ENCODE results near the gene PYDC1. TPM values are rescaled to one million over a fixed set of nuclear protein-coding genes. Genes with fewer than 3 reads are reported as not detected.

PYDC1 gene
- total and polyA plus RNA-seq, 2 of the 8 experiments (the other 6 are each of a cell fraction or from before 2014, with no cell fraction given), result 3.5 to 11.1 TPM

DNA sequence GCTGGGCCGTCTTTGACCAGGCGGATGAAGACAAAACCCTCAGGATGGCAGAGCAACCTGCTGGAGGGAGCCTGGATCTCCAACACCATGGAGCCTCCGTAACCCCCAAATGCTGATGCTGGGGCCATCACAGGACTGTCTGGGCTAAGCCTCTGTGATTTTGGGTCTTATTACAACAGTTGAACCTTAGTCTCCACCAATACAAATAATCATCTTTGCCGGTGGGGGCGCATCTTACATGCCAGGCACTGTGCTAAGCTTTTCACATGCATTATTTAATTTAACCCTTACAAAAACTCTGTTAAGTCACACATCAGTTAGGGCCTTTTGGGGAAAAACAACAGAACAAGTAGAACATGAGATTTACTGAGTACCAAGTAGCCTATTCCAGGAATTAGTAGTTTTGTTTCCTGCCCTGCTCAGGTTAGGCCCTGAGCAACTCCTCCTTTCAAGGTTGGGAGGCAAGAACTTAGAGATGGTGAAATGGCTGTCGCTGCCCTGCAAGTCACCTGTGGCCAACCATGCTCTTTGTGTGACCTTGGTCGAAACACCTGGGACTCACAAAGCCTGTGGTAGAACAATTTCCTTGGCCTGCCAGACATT is 33.9 kb upstream of the PYDC1 start (continued):
- TF ChIP-seq JUN (IDR thresholded peaks at IDR 0.05; ENCODE audit: low read depth, low read length) (no peak), SUZ12 (IDR thresholded peaks at IDR 0.05; ENCODE audit: low read length) (no peak), PHF8 (conservative IDR thresholded peaks at IDR 0.05; ENCODE audit: low read depth, low read length) (no peak), SIRT6 (IDR thresholded peaks at IDR 0.05; ENCODE audit: low read length) (no peak), TAF1 (IDR thresholded peaks at IDR 0.05; ENCODE audit: low read depth, low read length) (no peak), KDM1A (IDR thresholded peaks at IDR 0.05; ENCODE audit: borderline replicate concordance, low read length) (no peak)

All from H1 (cell line).